Activated T-cell treated with anti-CD3 and anti-CD28 coated beads, Interleukin-2, amount 50 U/mL, for 72 hours (primary cell): ENCODE data around the gene MED16. TPM values are rescaled to one million over a fixed set of nuclear protein-coding genes. Genes with fewer than 3 reads are reported as not detected.
A peak's percentile ranks its signal among the peaks of the same experiment; 100 is the strongest.
"Not testable (repeated sequence)": the region's sequence is repeated elsewhere in the genome, so short reads cannot be mapped to it uniquely, and the experiment has no call there.

ENCODE experiments used
- ATAC-seq, 2 donors: fragments of 150-1000 bp; cut with Tn5 transposase; replicated peaks in 1 of 2; 2 replicates each; pipeline ENCODE4 v1.10.0; 2021; ENCODE audit warnings: moderate library complexity in 2 of 2, mild to moderate bottlenecking in 1 of 2
- DNase-seq, 2 donors: peaks; one replicate each; pipeline ENCODE4 v3.0.0; 2021 to 2022; ENCODE audit warnings: mixed read lengths in 1 of 2
- H3K27ac Mint-ChIP-seq: one replicate; pipeline ENCODE4 v1.8.0; 2022; ENCODE audit warnings: mild to moderate bottlenecking, moderate library complexity, mixed read lengths
- H3K27me3 Mint-ChIP-seq: one replicate; pipeline ENCODE4 v1.8.0; 2022; ENCODE audit warnings: low read depth, mixed read lengths
- H3K36me3 Mint-ChIP-seq, 2 donors: one replicate each; pipeline ENCODE4 v1.8.0; 2022; ENCODE audit warnings: mixed read lengths in 2 of 2, mild to moderate bottlenecking in 1 of 2; ENCODE audit not compliant: insufficient read depth in 2 of 2
- H3K4me1 Mint-ChIP-seq: one replicate; pipeline ENCODE4 v1.8.0; 2022; ENCODE audit warnings: low read depth, mixed read lengths
- H3K4me3 Mint-ChIP-seq, 2 donors: one replicate each; pipeline ENCODE4 v1.8.0; 2022; ENCODE audit warnings: mild to moderate bottlenecking in 2 of 2, mixed read lengths in 2 of 2, moderate library complexity in 2 of 2
- H3K9me3 Mint-ChIP-seq, 2 donors: one replicate each; pipeline ENCODE4 v1.8.0; 2022; ENCODE audit warnings: mixed read lengths in 2 of 2
- total RNA-seq, 2 donors: library from RNA; stranded (reverse); gene quantifications; one replicate each; pipeline ENCODE4 v1.2.3, GENCODE V29; 2022

Gene MED16
- total RNA-seq, 2 donors from 2014 or later, result 59.8 to 62.2 TPM

GRCh38 chr19:898663-899062 lies 5.7 kb upstream of the MED16 start:
- ATAC-seq (no peak), DNase-seq (peak in 1 of 2 donors; percentile 33)
- no peak overlapping the region for H3K27ac Mint-ChIP-seq
- peaks cover 4% of the 10 kb centered on the region for H3K4me1 Mint-ChIP-seq
- no peak overlapping the region for H3K4me3 Mint-ChIP-seq
- no peaks in the 10 kb centered on the region for H3K27me3 Mint-ChIP-seq
- no peaks in the 10 kb centered on the region for H3K9me3 Mint-ChIP-seq
- H3K36me3 Mint-ChIP-seq, result peaks cover 0 to 2% of the 10 kb centered on the region in 2 donors

DNA sequence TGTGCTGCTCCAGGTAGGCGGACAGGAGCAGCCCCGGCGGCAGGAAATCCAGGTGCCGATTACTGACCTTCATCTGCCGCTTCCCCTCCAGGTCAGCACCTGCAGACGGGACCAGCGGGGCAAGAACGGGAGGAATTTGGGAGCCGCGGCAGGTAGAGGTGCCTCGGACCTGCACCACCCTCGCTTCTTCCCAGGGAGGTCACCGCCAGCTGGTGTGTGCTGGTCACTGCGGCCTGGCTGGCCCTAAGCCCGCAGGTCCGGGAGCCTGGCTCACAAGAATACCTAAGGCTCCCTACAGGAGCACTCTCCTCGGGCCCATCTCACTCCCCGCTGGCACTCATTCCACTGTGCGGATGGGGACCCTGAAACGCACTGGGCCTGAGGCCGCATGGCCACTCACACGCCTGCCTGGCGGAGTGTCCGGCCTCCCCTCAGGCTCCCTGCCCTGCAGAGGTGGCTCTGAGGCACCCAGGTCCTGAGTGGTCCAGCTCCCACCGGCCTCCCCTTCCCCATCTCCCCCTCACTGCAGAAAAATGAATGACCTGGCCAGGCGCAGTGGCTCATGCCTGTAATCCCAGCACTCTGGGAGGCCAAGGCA lies 4.6 kb upstream of the MED16 start:
- peaks cover 11% of the 10 kb centered on the region for H3K4me1 Mint-ChIP-seq
- ATAC-seq (no peak), DNase-seq (no peak)
- H3K36me3 Mint-ChIP-seq, result peaks cover 2% of the 10 kb centered on the region in 2 donors
- H3K27me3 Mint-ChIP-seq, result no peaks in the 10 kb centered on the region
- no peaks in the 10 kb centered on the region for H3K9me3 Mint-ChIP-seq
- H3K4me3 Mint-ChIP-seq, result no peak overlapping the region
- no peak overlapping the region for H3K27ac Mint-ChIP-seq

DNA sequence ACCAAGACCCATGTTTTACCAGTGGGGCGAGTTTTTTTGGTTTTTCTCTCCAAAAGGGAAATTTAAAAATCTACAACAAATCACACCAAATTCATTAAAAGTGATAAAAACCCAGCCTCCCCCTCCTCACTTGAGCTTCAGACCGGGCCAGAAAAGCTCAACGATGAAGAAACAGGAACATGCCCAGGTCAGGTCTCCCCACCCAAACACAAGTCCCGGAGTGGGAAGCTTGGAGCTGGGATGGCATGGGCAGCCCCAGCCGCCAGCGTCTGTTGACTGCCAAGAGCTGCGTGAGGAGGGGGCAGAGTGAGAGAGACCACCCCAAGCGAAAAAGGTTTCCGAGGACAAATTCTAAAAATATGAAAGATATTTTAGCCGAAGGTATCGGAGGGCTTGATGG lies 4.0 kb upstream of the MED16 start:
- Mint-ChIP-seq H3K27me3 (no peaks in the 10 kb centered on the region), H3K36me3 (peaks cover 2% of the 10 kb centered on the region in 2 donors), H3K4me3 (no peak overlapping the region), H3K4me1 (peaks cover 16% of the 10 kb centered on the region), H3K27ac (no peak overlapping the region), H3K9me3 (no peaks in the 10 kb centered on the region)
- DNase-seq, result no peak
- no peak for ATAC-seq

DNA sequence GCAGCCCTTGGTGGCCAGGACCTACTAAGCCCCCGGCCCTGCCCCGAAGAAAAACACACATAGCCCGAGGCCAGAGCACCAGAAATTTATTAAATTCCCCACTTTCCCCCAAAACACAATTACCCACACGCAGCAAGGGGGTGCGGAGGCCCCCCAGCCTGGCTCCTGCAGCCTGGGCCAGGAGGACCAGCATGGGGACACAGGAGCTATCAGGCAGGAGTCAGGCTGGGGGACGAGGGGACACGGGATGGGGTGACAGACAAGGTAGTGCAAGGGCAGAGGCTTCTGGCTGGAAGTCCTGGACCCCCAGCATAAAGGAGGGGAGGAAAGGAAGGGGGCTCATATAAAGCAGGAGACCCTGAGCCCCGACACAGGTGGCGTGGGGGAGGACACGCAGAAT lies 3.4 kb upstream of the MED16 start:
- ATAC-seq, result no peak
- Mint-ChIP-seq H3K36me3 (peaks cover 2% of the 10 kb centered on the region in 2 donors), H3K27me3 (no peaks in the 10 kb centered on the region), H3K9me3 (no peaks in the 10 kb centered on the region), H3K27ac (no peak overlapping the region), H3K4me3 (no peak overlapping the region), H3K4me1 (peaks cover 16% of the 10 kb centered on the region)
- DNase-seq, result no peak

GRCh38 chr19:892243-892893 lies 619 bp downstream of the MED16 start:
- H3K4me1 Mint-ChIP-seq, result peaks cover 21% of the 10 kb centered on the region
- ATAC-seq (peak in 1 of 2 donors; percentile 41), DNase-seq (no peak)
- H3K9me3 Mint-ChIP-seq, result no peaks in the 10 kb centered on the region
- H3K27me3 Mint-ChIP-seq, result no peaks in the 10 kb centered on the region
- H3K36me3 Mint-ChIP-seq, result peaks cover 2 to 4% of the 10 kb centered on the region in 2 donors
- peak overlapping the region; percentile 95 for H3K27ac Mint-ChIP-seq
- H3K4me3 Mint-ChIP-seq, result peak overlapping the region; percentile 90 to 92

- H3K27me3 Mint-ChIP-seq, H3K36me3 Mint-ChIP-seq, ATAC-seq, DNase-seq, H3K9me3 Mint-ChIP-seq: not testable (repeated sequence)
- Mint-ChIP-seq H3K4me1 (peaks cover 21% of the 10 kb centered on the region), H3K4me3 (peak overlapping the region; percentile 90 to 92), H3K27ac (peak overlapping the region; percentile 68)
Measured at GRCh38 chr19:891421-892200, 1.4 kb downstream of the MED16 start.

- DNase-seq (no peak), ATAC-seq (no peak)
- Mint-ChIP-seq H3K27me3 (no peaks in the 10 kb centered on the region), H3K9me3 (no peaks in the 10 kb centered on the region), H3K36me3 (peaks cover 2% of the 10 kb centered on the region in 2 donors), H3K4me1 (peaks cover 21% of the 10 kb centered on the region), H3K27ac (peak overlapping the region; percentile 68), H3K4me3 (peak overlapping the region; percentile 74 to 79)
Measured at GRCh38 chr19:890831-891230, 2.2 kb downstream of the MED16 start.

DNA sequence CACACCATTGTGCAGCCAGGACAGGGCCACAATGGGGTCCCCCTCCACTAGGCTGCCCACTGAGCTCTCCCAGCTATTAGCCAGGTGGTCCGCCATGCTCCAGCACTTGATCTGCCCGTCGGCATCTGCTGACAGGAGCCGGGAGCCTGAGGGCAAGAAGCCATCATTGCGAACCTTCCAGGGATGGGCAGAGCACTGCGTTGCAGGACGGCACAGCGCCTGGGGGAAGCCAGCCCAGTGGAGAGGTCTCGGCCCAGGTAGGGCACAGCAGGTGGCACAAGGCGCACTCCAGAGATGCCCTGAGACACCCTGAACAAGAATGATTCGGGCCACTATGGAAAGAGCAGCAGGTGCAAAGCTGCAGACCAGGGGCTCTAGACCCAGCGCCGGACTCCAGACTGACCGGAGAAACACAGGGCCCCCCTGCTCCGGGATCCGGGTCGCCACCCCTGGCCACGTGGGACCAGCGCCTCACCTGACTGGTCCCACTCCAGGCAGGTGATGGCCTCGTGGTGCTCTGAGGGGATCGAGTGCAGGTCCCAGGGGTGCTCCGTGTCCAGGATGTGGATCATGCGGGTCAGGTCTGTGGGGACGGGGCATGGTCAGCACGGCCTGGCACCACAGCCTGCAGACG lies 3.2 kb downstream of the MED16 start:
- H3K4me1 Mint-ChIP-seq, result peaks cover 21% of the 10 kb centered on the region
- no peak overlapping the region for H3K27ac Mint-ChIP-seq
- H3K36me3 Mint-ChIP-seq, result peaks cover 2% of the 10 kb centered on the region in 2 donors
- H3K4me3 Mint-ChIP-seq, result peak overlapping the region in 1 of 2 donors; percentile 29
- ATAC-seq, result no peak
- DNase-seq, result no peak
- H3K27me3 Mint-ChIP-seq, result no peaks in the 10 kb centered on the region
- H3K9me3 Mint-ChIP-seq, result no peaks in the 10 kb centered on the region

- DNase-seq (peak; percentile 31 to 69), ATAC-seq (peak; percentile 6 to 52)
- H3K4me1 Mint-ChIP-seq, result peaks cover 18% of the 10 kb centered on the region
- no peaks in the 10 kb centered on the region for H3K27me3 Mint-ChIP-seq
- H3K4me3 Mint-ChIP-seq, result peak overlapping the region; percentile 44 to 75
- H3K36me3 Mint-ChIP-seq, result peaks cover 2% of the 10 kb centered on the region in 2 donors
- H3K27ac Mint-ChIP-seq, result peak overlapping the region; percentile 54
- no peaks in the 10 kb centered on the region for H3K9me3 Mint-ChIP-seq
Measured at GRCh38 chr19:888581-889385, 4.2 kb downstream of the MED16 start.

- no peak for ATAC-seq
- H3K4me1 Mint-ChIP-seq, result peaks cover 9% of the 10 kb centered on the region
- H3K36me3 Mint-ChIP-seq, result peaks cover 0 to 2% of the 10 kb centered on the region in 2 donors
- no peak for DNase-seq
- peak overlapping the region in 1 of 2 donors; percentile 58 for H3K4me3 Mint-ChIP-seq
- no peaks in the 10 kb centered on the region for H3K27me3 Mint-ChIP-seq
- peak overlapping the region; percentile 46 for H3K27ac Mint-ChIP-seq
- H3K9me3 Mint-ChIP-seq, result no peaks in the 10 kb centered on the region
Measured at GRCh38 chr19:887599-887998, 5.4 kb downstream of the MED16 start.

DNA sequence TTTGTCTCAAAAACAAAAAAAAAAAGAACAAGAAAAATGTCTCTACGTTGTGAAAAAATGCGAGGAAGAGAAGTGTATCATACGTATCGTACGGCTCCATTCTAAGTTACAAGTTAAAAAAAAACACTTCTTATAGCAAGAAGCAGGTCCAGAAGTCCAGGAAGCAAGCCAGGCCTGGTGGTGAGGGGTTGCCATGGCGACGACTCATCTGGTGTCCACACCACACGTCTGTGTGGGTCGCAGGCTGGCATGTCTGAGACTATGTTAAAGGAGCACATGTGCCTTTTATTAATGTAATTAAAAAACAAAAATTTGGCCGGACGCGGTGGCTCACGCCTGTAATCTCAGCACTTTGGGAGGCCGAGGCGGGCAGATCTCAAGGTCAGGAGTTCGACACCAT lies 5.9 kb downstream of the MED16 start:
- DNase-seq (no peak), ATAC-seq (no peak)
- Mint-ChIP-seq H3K9me3 (no peaks in the 10 kb centered on the region), H3K27me3 (no peaks in the 10 kb centered on the region), H3K27ac (peak overlapping the region; percentile 57), H3K4me3 (no peak overlapping the region), H3K36me3 (peaks cover 0 to 2% of the 10 kb centered on the region in 2 donors), H3K4me1 (peaks cover 6% of the 10 kb centered on the region)

DNA sequence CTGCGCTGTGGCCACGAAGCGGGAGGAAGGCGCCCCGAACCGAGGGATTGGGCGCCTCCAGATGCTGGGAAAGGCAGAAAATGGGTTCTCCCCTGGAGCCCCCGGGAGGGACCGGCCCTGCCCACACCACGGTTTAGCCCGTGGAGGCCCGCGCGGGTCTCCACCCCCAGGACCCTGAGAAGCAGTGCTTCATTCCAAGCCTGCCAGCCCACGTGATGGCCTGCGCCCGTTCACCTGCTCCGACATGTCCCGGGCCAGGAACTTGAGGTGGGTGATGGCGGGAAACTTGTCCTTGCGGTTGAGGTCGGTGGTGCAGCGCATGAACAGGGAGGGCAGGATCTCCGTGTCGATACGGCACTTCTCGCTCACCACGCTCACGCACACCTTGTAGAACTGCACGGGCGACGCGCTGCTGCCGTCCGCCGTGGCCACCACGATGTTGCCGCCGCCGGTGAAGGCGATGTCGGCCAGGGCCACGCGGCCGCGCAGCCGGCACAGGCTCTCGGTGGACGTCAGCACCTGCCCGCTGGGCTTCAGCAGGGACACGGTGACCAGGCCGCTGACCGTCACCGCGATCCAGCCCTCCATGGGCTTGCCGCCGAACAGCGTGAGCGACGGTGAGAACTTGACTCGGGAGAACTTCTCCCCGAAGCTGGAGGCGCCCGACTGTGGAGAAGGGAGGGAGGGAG lies 7.3 kb downstream of the MED16 start:
- DNase-seq (no peak), ATAC-seq (no peak)
- no peaks in the 10 kb centered on the region for H3K9me3 Mint-ChIP-seq
- H3K36me3 Mint-ChIP-seq, result peaks cover 0 to 2% of the 10 kb centered on the region in 2 donors
- no peaks in the 10 kb centered on the region for H3K27me3 Mint-ChIP-seq
- no peak overlapping the region for H3K4me3 Mint-ChIP-seq
- H3K4me1 Mint-ChIP-seq, result no peaks in the 10 kb centered on the region
- no peak overlapping the region for H3K27ac Mint-ChIP-seq
